ENCODE data around the gene FLNB.
"Not testable (repeated sequence)": the region's sequence is repeated elsewhere in the genome, so short reads cannot be mapped to it uniquely, and the experiment has no call there.

Gene FLNB

DNA sequence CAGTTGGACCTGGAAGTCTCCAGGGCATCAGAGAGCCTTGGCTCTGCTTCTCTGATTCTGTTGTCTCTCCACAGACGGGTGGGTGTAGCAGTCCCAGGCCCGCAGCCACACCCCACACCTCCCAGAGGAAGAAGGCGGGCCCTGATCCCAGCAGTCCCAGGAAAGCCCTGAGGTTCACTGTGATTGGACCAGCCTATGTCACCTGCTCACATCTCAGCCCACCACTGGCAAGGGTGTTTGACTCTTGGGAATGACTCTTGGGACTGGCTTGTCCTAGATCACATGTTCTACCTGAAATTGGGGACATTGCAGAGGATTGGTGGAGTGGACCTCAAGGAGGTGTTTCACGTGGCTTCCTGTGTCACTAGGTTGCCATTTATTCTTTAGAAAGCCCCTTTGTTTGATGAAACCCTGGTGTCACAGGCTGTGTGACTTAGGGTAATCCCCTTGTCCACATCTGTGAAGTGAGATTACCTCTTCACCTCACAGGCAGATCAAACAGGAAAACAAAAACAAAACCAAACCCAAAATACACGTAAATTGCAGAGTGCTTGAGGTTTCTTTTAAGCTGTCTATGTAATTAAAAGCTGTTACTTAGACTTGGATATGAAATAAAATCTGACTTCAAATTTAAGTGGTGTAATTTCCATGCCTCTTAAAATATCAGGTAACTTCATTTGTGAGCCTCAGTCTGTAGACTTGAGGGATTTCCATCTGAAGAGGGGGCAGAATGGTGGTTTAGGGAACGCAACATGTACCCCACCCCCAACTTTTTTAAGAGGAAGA is 26.7 kb downstream of the FLNB start:
- peak; percentile 71 for DNase-seq

DNA sequence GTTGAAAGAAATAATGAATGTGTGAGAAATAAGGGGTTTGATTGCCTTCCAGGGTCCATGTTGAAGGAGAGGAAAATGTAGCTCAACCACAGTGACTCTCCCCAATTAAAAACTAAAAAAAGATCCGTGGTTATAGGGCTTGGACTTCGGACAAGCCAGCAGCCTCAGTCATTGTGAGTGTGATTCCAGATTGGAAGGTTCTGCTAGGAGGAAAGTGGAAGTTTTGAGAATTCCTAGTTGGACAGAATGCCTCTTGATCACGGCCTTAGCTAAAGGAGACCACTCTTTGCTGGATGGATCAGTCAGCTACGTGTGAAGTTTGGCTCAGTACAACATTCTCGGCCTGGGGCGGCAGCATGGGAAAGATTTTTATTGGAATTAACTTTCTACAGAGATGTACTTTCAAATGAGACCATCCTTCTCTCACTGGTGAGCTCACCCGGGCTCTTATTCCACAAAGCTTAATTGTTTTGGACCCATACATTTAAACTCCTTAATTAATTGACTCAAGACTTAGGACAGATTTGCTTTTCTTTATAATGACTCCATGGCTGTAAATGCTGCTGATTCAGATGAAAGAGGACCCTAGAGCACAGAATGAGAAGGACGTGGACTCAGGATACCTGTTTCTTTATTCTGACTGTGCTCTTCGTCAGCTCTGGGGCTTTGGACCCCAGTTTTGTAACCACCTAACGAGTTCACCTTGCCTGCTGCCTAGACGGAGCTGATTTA is 27.5 kb downstream of the FLNB start:
- DNase-seq: no peak

DNA sequence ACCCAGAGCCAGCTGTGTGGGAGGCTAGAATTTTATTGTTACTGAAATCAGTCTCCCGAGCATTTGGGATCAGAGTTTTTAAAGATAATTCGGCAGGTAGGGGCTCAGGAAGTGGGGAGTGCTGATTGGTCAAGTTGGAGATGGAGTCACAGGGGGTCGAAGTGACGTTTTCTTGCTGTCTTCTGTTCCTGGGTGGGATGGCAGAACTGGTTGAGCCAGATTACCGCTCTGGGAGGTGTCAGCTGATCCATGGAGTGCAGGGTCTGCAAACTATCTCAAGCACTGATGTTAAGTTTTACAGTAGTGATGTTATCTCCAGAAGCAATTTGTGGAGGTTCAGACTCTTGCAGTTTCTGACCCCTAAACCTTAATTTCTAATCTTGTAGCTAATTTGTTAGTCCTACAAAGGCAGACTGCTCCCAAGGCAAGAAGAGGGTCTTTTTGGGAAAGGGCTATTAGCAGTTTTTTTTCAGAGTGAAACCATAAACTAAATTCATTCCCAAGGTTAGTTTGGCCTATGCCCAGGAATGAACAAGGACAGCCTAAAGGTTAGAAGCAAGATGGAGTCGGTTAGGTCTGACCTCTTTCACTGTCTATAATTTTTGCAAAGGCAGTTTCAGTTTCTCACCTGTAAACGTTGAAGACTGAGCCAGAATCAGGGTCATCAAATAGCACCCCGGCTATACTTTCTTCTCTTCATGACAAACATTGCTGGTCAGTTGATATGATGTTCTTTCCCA is 28.2 kb downstream of the FLNB start:
- no peak for DNase-seq

DNA sequence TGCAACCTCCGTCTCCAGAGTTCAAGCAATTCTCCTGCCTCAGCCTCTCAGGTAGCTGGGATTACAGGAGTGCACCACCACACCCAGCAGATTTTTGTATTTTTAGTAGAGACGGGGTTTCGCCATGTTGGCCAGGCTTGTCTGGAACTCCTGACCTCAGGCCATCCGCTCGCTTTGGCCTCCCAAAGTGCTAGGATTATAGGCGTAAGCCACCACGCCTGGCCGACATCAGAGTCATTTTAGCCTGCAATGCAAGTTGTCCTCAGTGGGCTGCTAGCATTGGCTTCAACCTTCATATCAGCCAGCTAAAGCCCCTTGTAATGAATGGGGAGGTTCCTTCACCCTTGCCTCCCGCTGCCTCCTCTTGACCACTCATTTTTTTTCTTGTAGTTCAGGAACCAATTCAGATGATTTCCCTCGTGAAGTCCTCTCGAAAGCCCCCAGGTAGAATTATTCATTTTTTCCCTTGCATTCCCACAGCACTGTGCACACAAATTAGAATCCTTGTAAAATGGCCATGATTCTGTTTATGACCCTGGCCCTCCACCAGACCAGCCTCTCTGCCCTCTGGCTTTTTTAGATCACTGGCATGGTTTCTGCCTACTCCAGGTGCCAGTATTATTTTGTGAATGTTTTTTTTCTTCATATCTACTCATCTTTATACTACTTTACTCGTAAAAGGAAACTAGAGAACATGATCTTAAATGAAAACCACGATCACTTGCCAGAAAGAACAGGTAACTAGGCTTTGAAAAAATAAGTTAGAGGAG is 29.1 kb downstream of the FLNB start:
- DNase-seq: no peak

DNA sequence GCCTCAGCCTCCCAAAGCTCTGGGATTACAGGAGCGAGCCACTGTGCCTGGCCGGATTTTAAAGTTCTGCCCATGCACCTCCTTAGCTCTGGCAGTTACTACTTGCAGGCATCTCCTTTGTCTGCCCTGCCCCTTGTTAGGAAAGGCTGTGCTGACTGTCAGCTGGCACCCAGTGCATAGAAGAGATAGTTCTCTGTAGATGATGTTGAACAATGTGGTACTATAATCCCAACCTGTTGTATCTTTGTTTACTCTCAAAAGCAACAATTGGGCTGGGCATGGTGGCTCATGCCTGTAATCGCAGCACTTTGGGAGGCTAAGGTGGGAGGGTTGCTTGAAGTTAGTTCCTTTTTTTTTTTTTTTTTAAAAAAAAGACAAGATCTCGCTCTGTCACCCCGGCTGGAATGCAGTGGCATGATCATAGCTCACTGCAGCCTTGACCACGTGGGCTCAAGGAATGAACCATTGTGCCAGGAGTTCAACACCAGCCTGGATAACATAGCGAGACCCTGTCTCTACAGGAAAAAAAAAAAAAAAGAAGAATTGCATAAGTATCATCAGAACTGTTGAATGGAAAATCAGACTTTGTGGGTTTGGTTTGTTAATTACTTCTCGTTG is 30.6 kb downstream of the FLNB start:
- no peak for DNase-seq

DNA sequence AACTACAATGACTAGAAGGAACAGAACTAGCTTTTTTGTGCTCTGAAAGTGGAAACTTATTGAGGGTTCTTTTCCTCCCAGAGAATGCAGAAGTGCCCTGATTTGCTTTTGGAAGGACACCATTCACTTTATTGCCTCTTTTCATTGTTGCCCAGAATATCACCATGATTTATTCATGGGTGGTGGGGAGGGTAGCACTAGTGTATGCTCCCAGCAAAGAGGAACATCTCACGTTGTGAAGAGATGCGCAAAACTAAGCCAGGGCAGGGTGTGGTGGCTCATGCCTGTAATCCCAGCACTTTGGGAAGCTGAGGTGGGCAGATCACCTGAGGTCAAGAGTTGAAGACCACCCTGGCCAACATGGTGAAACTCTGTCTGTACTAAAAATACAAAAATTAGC is 31.4 kb downstream of the FLNB start:
- no peak for DNase-seq

DNA sequence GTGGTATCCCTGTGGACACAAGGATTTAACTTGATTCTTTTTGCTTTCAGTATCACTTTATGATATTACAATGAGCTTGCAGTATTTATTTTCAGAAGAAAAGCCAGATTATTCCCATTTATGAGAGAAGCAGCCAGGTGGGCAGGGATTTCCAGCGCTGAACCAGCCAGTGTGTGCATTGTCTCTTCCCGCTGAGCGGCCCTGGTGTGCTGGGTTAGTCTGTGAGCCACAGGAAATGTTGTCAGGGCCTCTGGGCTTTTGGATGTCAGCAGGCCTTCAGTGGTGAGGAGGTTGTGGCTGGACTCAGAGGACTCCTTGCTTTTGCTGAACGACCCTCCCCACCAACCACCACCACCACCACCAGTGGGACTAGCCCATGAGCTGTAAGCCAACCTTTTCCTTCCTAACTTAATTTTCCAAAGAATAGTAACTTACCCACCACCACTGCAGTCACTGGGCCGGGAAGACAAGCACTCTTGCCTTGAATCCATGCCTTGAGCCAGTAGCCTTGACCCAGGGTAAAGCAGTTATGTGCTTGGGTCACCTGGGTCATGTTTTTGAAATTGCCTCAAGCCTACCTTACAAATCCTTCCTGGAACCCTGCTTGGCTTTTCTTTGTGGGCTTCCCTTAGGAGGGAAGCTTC is 33.1 kb downstream of the FLNB start:
- no peak for DNase-seq

DNA sequence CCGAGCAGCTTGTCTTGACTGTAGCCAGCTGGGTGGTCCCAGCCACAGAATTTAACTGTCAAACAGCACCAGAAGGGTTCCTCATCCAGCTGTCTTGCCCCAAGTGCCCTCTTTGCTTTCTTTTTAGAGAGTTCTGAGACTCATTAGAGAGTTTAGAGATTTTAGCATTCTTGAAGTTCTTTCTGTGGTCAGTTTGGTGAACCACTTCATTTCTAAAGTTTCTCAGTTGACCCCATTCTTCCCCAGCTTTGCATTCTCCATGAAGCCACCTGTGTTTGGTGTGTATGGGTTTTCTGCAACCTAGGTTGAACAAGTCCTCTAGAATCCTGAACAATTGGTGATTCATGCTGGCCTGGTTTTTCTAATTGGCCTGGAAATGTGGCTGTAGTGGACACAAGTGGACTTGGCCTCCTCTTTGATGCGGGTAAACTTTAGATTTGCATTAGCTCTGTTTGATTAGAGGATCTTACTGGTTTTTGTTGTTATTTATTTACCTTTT is 33.7 kb downstream of the FLNB start:
- DNase-seq: no peak

DNA sequence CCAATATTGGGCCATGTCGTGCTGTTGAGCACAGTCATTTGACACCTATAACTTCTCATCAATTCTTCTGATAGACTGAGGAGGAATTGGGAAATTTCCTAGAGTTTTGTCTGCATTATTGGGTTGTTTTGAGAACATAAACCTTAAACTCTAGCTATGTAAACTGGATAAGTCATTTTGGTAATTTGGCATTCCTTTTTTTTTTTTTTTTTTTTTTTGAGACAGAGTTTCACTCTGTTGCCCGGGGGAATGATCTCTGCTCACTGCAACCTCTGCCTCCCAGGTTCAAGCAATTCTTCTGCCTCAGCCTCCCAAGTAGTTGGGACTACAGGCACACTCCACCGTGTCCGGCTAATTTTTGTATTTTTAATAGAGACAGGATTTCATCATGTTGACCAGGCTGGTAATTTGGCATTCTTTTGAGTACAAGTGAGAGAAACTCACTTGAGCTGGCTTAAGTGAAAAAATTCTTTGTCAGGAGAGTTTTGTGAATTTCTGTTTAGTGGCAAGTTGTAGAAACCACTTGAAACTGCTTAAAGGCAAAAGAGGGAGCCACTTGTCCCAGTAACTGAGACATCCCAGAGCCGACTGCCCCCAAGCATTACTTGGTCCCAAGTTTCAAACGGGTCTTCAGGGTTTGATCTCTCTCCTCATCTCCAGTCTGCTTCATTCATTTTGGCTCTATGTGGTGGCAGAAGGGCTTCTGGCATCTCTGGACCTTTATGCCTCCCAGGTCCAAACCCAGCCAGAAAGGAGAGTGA is 34.9 kb downstream of the FLNB start:
- DNase-seq: no peak

DNA sequence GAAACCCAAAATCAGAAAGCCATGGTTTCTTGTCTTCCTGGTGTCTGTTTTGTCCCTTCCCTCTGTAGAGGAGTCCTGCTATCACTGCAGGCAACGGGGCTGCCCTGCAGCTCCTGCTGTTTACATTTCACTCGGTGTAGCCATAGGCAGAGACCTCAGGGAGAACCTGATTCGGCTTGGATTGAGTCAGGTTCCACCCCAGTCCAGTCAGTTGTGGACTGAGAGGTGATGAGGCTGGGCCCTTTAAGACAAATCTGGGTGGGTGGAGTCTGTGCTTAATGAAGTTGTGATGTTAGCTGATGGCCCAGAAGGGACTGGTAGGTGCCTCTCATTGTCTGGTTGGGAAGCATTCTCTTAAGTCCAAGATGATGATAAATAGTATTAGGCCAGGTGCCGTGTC is 35.7 kb downstream of the FLNB start:
- no peak for DNase-seq

DNA sequence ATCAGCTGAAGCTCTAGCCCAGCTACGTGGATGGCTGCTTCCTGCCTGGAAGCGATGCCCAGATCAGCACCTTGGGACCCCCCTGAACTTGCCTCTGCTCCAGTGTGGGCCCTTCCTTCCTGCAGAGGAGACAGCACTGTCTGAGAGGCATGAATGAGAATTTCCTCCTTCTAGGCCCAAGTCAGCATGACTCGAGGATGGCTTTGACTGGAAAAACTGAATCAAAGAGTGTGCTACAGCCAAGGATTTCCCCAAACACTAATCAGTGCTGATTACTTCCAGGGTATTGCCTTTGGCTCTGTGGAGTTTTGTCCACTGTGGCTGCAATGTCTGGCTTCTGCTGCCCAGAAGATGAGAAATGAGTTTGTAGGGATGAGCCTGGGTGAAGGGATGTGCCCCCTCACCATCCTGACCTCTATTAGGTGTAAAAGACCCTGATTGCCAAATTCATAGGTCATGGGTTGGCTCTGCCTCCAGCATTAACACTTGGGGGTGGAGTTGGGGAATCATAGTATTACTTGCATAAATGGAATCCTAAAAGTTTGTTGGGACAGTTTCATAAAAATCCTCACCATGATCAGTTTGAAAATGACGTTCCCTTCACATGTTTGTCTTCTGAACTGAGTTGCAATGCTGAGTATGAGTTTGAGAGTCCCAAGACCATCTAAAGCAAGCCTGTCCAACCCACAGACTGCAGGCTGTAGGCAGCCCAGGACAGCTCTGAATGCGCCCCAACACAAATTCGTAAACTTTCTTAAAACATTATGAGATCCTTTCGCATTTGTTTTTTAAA is 36.7 kb downstream of the FLNB start:
- DNase-seq: no peak

DNA sequence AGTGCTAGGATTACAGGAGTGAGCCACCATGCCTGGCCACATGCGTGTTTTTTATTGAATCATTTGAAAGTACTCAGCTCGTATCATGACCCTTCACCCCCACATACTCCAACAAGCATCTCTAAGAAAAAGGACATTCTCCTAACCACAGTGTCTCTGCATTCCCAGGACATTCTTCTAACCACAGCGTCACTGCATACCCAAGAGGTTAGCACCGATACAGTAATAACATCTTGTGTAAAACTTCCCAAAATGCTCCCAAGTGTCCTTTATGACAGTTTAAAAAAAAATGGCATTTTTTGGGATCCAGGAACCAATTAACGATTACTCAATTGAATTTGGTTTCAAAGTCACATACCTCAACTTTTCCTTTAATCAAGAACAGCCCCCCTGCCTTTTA is 39.6 kb downstream of the FLNB start:
- no peak for DNase-seq

DNA sequence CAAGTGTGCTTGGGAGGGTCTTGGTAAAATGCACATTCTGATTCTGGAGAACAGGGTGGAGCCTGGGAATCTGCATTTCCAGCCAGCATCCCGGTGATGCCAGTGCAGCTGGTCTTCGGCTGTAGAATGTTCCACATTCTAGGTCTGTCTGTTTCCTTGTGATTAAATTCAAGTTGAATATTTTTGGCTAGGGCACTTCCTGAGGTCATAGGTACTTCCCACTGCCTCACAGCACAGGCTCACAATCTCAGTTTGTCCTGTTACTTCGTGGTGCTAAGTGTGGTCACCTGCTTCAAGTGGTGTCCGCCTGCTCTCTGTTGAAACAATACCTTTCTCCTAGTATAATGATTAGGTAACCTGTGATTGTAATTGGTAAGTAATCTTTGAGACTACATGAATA is 40.1 kb downstream of the FLNB start:
- DNase-seq: no peak

DNA sequence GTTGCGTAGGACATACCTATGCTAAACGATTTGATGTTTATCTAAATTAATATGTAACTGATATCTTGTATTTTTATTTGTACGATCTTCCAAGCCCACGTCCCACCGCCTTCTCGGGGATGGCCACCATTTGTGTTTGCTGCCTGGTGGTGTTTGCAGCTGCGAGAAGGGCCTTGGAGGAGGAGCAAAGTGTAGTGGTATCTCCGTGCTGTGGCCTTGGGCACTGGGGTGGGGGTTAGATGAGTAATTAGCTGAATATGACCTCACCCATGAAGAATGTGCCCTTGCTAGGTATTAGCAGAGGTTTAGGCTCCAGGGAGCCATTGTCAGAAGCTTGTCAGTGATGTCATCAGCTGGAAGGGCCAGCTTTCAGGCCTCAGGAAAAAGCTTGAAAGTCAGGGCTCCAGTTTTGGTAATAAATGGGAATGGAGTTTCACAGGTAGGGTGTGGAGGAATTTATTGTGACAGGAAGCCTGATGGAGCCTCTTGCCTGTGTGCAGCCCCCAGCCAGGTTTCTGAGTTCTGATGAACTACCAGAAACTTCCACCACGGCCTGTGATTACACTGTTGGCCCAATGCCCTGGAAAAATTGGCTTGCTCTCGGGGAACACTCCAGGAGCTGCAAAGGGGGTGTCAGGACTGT is 41.0 kb downstream of the FLNB start:
- DNase-seq: no peak

DNA sequence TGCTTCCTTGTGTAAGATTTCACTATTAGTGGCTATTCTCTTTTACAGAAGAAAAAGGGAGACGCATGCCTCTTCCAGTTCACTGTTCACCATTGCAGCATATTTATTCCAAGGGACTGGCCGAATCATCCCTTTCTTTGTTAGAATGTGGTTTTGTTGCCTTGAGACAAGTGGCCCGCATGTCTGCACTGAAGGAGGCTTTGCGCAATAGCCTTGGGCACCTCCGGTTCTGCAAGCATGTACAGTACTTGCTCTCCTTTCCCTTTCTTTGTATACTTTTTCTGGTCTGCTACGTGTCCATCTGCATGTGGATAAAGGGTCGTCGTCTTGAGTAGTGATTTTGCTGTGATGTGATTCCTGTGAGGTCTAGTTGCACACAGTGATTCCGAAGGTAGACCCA is 43.0 kb downstream of the FLNB start:
- no peak for DNase-seq

DNA sequence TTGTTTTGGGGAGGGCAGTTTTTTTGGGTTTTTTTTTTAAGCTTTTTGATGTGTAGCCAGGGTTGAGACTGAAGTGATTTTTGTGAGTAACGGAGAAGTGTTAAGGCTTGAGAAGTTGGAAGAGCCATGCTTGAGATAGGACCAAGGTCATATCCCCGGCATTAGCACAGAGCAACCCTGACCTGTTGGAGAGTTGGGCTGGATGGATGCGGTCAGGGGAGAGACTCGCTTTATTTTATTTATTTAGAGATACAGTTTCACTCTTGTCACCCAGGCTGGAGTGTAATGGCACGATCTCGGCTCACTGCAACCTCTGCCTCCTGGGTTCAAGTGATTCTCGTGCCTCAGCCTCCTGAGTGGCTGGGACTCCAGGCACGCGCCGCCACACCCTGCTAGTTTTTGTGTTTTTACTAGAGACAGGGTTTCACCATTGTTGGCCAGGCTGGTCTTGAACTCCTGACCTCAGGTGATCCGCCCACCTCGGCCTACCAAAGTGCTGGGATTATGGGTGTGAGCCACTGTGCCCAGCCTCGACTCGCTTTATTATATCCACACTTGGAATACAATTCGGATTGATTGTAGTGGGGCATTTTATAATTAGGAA is 43.5 kb downstream of the FLNB start:
- not testable (repeated sequence) for DNase-seq

DNA sequence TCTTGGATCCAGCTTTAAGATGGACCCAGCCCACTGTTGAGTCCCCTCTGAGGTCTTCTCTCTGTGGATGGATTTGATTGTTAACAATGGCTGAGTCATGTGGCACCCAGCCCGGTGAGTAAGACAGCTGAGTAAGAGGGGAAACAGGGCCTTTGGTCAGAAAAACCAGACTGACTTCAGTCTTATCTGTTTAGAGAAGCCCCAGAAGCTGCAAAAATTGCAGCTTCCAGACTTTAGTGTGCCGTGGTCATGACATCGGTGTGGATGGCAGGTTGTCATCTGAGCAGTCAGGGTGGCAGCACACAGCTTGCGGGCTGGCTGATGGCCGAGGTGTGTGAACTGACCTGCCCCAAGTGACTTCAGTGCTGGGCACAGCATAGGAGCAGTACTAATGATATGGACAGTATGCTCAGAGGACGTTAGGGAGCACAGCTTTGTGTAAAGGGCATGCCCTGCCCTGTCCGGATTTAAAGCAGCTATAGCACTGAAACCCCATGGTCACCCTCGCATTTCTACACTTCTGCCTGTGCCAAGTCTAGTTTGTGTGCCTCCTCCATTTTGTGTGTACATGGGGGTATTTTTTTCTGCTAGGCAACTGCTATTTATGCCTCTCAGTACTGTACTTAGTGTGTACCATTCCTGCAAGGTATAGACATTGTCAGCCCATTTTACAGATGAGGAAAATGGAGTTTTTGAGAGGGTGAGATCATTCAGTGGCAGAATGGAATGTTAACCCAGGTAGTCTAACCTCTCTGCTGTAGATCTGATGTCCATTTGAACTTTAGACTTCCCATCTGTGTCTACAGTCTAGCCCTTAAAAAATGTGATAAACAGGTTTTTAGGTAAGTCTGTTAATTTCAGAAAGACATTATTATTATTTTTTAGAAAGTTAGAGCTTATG is 44.4 kb downstream of the FLNB start:
- no peak for DNase-seq

DNA sequence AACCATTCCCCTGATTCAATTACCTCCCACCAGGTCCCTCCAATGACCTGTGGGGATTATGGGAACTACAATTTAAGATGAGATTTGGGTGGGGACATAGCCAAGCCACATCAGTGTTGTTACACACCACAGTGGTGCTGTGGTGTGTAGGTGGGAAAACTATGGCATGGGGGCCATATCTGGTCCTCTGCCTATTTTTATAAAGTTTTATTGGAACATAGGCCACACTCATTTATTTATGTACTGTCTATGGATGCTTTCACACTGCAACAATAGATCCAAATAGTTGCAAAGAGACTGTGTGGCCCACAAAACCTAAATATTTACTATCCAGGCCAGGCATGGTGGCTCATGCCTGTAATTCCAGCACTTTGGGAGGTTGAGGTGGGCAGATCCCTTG is 46.4 kb downstream of the FLNB start:
- no peak for DNase-seq
